ENCODE measurements around the gene YKT6. TPM values are rescaled to one million over a fixed set of nuclear protein-coding genes. Genes with fewer than 3 reads are reported as not detected.

YKT6 gene
- total and polyA plus RNA-seq, 2 of the 8 experiments (the other 6 are each of a cell fraction or from before 2014, with no cell fraction given), result 75.3 to 103 TPM

- no peak overlapping the region for H2BK120ac ChIP-seq (replicated peaks; ENCODE audit: low read depth, low read length)
- DNase-seq (ENCODE audit: low read depth in 1 of 2, low spot score in 2 of 2) (no peak), FAIRE-seq (no peak)
- H2BK5ac ChIP-seq (ENCODE audit: low read depth, low read length), result no peak overlapping the region
- H3K27me3 ChIP-seq (replicated peaks in 1 of 4; ENCODE audit: control insufficient read depth in 3 of 4, extremely low read depth in 1 of 4, insufficient read depth in 3 of 4, low read length in 3 of 4), result no peaks in the 10 kb centered on the region
- H3K23ac ChIP-seq (ENCODE audit: insufficient read length), result no peak overlapping the region
- TF ChIP-seq USF2 (IDR thresholded peaks at IDR 0.05; ENCODE audit: low read length) (no peak), CHD1 (IDR thresholded peaks at IDR 0.05; ENCODE audit: low read depth, low read length) (no peak), NRF1 (IDR thresholded peaks at IDR 0.05; ENCODE audit: low read depth, low read length) (no peak), E2F6 (IDR thresholded peaks at IDR 0.05) (no peak), SIN3A (conservative IDR thresholded peaks at IDR 0.05 in 1 of 2, IDR thresholded peaks at IDR 0.05 in 1 of 2; ENCODE audit: low read depth in 1 of 2, low read length in 2 of 2) (no peak), KDM1A (IDR thresholded peaks at IDR 0.05; ENCODE audit: borderline replicate concordance, low read length) (no peak), SP2 (IDR thresholded peaks at IDR 0.05; ENCODE audit: low read length) (no peak), POU5F1 (IDR thresholded peaks at IDR 0.05; ENCODE audit: low read depth, low read length) (no peak)
- no peak overlapping the region for H2BK20ac ChIP-seq (ENCODE audit: low read length)
- no peak overlapping the region for H3K14ac ChIP-seq (ENCODE audit: insufficient read length)
- CTCF ChIA-PET (ENCODE audit: partially characterized antibody), result interaction anchor here (0.7 to 4.8 kb wide), 6 partner anchors 9 to 17 kb away, joined by 3 to 35 read pairs (median 4); no protein-coding TSS in a partner anchor
- H4K91ac ChIP-seq (replicated peaks; ENCODE audit: insufficient read length, low read length), result no peak overlapping the region
- H3K9ac ChIP-seq (replicated peaks in 1 of 4; ENCODE audit: extremely low read depth in 1 of 4, low read depth in 3 of 4, low read length in 3 of 4), result no peak overlapping the region
- no peak overlapping the region for H2AK5ac ChIP-seq (ENCODE audit: low read depth, low read length)
- no peak overlapping the region for H2BK15ac ChIP-seq (ENCODE audit: low read length)
- no peak overlapping the region for H3K4me3 ChIP-seq (ENCODE audit: extremely low read depth in 1 of 4, insufficient read depth in 2 of 4, low read depth in 3 of 4, low read length in 4 of 4)
- no peak overlapping the region for H3K4ac ChIP-seq (replicated peaks; ENCODE audit: insufficient read length, low read depth, low read length)
- no peak overlapping the region for H3K18ac ChIP-seq (ENCODE audit: extremely low read depth, low read length)
- H3K27ac ChIP-seq (ENCODE audit: low read depth, low read length), result no peak overlapping the region
- no peaks in the 10 kb centered on the region for H3K79me2 ChIP-seq (ENCODE audit: control insufficient read depth in 1 of 2, insufficient read depth in 2 of 2, low read length in 2 of 2)
- H3K4me2 ChIP-seq (ENCODE audit: insufficient read depth in 1 of 2, low read depth in 2 of 2, low read length in 2 of 2), result no peak overlapping the region
- H3K56ac ChIP-seq (replicated peaks; ENCODE audit: insufficient read length, low read depth, low read length), result no peak overlapping the region
- POLR2A ChIA-PET (ENCODE audit: partially characterized antibody), result interaction anchor here (1.4 kb wide), 1 partner anchor 10 kb away, joined by 6 read pairs; no protein-coding TSS in a partner anchor
- H3K23me2 ChIP-seq (ENCODE audit: low read depth, low read length), result no peaks in the 10 kb centered on the region; the same call in 1 of the 2 replicates
- 90 to 100% methylated on average over 1 to 16 of the region's 18 CpGs for WGBS, 2 experiments (ENCODE audit: extremely low coverage in 1 of 2, insufficient coverage in 1 of 2, insufficient read length in 1 of 2, insufficient replicate concordance in 2 of 2, low coverage in 1 of 2, low lambda C conversion rate in 2 of 2, missing lambda C conversion rate in 1 of 2)
- no peaks in the 10 kb centered on the region for H3K36me3 ChIP-seq (ENCODE audit: control insufficient read depth in 2 of 4, insufficient read depth in 4 of 4, low read length in 3 of 4)
- no peak overlapping the region for H4K5ac ChIP-seq (ENCODE audit: insufficient read length, low read depth, low read length)
- no peaks in the 10 kb centered on the region; a peak in 1 of 4 replicates for H3K9me3 ChIP-seq (ENCODE audit: insufficient read depth in 2 of 2, low read depth in 1 of 2, low read length in 1 of 2)
- H4K8ac ChIP-seq (ENCODE audit: extremely low read depth, insufficient read depth, low read length), result no peak overlapping the region; the same call in none of the 2 replicates
- no peaks in the 10 kb centered on the region for H3K79me1 ChIP-seq (ENCODE audit: low read depth, low read length)
- H4K20me1 ChIP-seq (replicated peaks in 1 of 2; ENCODE audit: control insufficient read depth in 1 of 2, insufficient read depth in 2 of 2, low read length in 2 of 2), result no peaks in the 10 kb centered on the region
- peaks cover 0 to 19% (median 1%) of the 10 kb centered on the region in 4 experiments; a peak in 3 of 7 replicates for H3K4me1 ChIP-seq (replicated peaks in 1 of 4; ENCODE audit: control insufficient read depth in 3 of 4, insufficient read depth in 4 of 4, low read length in 3 of 4)
- H2BK12ac ChIP-seq (ENCODE audit: low read depth, low read length), result no peak overlapping the region
- no peak overlapping the region for H2AFZ ChIP-seq (ENCODE audit: low read length)
Measured at GRCh38 chr7:44224080-44224973, 23.5 kb downstream of the YKT6 start.

All from H1 (cell line).